ENCODE results near the gene ZNF805. TPM values are rescaled to one million over a fixed set of nuclear protein-coding genes. Genes with fewer than 3 reads are reported as not detected.

Gene ZNF805
- total and polyA plus RNA-seq, 2 experiments from 2014 or later: 4.8 to 20.2 TPM

DNA sequence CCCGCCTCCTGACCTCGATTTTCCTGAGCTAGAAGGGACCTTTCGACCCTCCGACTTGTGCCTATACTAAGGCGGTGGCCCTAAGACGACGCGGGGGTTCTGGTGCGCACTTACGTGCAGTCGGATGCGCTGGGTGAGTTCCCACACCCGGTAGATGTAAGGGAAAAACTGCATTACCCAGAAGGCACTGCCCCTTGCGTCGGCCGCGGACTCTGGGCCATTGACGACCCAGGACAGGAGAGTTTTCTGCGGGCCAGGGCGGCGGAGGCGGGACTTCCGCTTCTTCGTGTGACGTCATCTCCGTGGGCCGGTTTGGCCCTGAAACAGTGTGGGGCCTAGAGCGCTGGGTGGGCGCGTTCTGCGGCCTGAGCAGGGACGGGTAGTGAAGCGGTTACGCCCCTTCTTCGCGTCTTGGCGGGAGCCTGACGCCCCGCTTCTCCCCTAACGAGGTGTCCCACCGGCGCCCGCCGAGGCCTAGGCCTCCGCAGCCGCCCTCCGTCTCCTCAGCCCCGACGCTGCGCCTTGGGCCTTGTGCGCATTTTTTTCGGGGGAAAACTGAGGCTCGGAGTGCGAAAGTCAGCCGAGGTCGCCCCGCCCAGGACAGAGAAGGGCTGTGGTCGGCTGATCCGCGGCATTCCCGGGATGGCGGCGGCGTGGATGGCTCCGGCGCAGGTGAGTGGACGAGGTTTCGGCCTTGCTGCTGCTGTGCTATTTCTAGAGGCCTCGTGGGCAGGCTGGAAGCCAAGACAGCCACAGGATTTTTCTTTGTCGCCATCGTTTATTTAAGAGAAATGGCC is 39.9 kb downstream of the ZNF805 start, which contains the start of gene ZNF460:
TSS of gene ZNF460 (plus strand) at position 321 of the 797 bp plus-strand sequence. CDS start at position 643, 322 bp downstream.
- no peaks in the 10 kb centered on the region for H3K9me3 ChIP-seq (ENCODE audit: low read depth)
- H3K4me3 ChIP-seq: peak within 1 kb of the TSS; percentile 98
- TF ChIP-seq, protein P1, sequence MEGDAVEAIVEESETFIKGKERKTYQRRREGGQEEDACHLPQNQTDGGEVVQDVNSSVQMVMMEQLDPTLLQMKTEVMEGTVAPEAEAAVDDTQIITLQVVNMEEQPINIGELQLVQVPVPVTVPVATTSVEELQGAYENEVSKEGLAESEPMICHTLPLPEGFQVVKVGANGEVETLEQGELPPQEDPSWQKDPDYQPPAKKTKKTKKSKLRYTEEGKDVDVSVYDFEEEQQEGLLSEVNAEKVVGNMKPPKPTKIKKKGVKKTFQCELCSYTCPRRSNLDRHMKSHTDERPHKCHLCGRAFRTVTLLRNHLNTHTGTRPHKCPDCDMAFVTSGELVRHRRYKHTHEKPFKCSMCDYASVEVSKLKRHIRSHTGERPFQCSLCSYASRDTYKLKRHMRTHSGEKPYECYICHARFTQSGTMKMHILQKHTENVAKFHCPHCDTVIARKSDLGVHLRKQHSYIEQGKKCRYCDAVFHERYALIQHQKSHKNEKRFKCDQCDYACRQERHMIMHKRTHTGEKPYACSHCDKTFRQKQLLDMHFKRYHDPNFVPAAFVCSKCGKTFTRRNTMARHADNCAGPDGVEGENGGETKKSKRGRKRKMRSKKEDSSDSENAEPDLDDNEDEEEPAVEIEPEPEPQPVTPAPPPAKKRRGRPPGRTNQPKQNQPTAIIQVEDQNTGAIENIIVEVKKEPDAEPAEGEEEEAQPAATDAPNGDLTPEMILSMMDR (IDR thresholded peaks at IDR 0.05; ENCODE audit: low read depth, low read length): no peak
- DNase-seq (ENCODE audit: low read depth in 1 of 2, low spot score in 1 of 2): peak; percentile 98 to 99
- peak within 1 kb of the TSS; percentile 99 for H3K27ac ChIP-seq
- H3K4me1 ChIP-seq (ENCODE audit: low read depth): peaks cover 16% of the 10 kb centered on the region
- H3K27me3 ChIP-seq: no peaks in the 10 kb centered on the region
- H3K36me3 ChIP-seq: peaks cover 6% of the 10 kb centered on the region

- TF ChIP-seq, protein P1 (IDR thresholded peaks at IDR 0.05; ENCODE audit: low read depth, low read length): no peak
- peak in 1 of 2 donors; percentile 8 for DNase-seq (ENCODE audit: low read depth in 1 of 2, low spot score in 1 of 2)
- Histone ChIP-seq H3K9me3 (ENCODE audit: low read depth) (no peaks in the 10 kb centered on the region), H3K36me3 (peaks cover 11% of the 10 kb centered on the region), H3K4me1 (ENCODE audit: low read depth) (peaks cover 16% of the 10 kb centered on the region), H3K4me3 (peak overlapping the region; percentile 98), H3K27me3 (no peaks in the 10 kb centered on the region), H3K27ac (peak overlapping the region; percentile 99)
Observed at GRCh38 chr19:57280962-57281400, 40.5 kb downstream of the ZNF805 start.

DNA sequence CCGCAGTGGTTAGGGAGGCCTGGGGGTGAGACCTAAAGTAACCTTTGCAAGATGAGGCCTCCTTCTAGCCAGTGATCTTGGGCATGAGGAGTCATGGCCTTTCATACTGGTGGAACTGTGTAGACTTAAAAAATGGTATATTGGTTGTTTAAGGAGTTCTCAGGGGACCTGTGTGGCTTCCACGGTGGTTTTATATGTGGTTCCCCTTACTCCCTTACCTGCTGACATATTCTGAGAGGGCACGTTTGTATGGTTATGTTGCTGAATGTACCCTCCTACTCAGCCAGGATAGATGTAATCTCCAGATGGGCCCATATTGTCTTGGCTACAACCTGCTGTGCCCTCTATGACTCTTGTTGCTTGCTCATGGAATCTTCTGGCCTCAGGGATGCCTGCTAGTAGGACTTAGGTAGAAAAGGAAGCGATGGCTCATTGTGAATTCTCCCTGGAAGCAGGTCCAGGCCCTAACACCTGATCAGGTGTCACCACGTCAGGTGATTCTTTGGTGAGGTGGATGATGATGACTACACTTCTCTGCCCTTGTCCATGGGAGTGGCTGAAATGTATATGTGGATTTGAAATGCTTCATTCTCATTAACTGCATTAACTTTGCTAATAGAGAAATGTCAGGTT is 41.7 kb downstream of the ZNF805 start:
- peak overlapping the region; percentile 98 for H3K4me3 ChIP-seq
- H3K4me1 ChIP-seq (ENCODE audit: low read depth): peaks cover 16% of the 10 kb centered on the region
- H3K9me3 ChIP-seq (ENCODE audit: low read depth): no peaks in the 10 kb centered on the region
- H3K36me3 ChIP-seq: peaks cover 16% of the 10 kb centered on the region
- no peaks in the 10 kb centered on the region for H3K27me3 ChIP-seq
- no peak for DNase-seq (ENCODE audit: low read depth in 1 of 2, low spot score in 1 of 2)
- no peak overlapping the region for H3K27ac ChIP-seq
- TF ChIP-seq, protein P1 (IDR thresholded peaks at IDR 0.05; ENCODE audit: low read depth, low read length): no peak

- no peak for DNase-seq (ENCODE audit: low read depth in 1 of 2, low spot score in 1 of 2)
- TF ChIP-seq, protein P1 (IDR thresholded peaks at IDR 0.05; ENCODE audit: low read depth, low read length): no peak
- peaks cover 62% of the 10 kb centered on the region for H3K36me3 ChIP-seq
- H3K4me1 ChIP-seq (ENCODE audit: low read depth): no peaks in the 10 kb centered on the region
- no peaks in the 10 kb centered on the region for H3K27me3 ChIP-seq
- no peak overlapping the region for H3K4me3 ChIP-seq
- no peaks in the 10 kb centered on the region for H3K9me3 ChIP-seq (ENCODE audit: low read depth)
- H3K27ac ChIP-seq: no peak overlapping the region
Observed at GRCh38 chr19:57288373-57288772, 47.9 kb downstream of the ZNF805 start.

DNA sequence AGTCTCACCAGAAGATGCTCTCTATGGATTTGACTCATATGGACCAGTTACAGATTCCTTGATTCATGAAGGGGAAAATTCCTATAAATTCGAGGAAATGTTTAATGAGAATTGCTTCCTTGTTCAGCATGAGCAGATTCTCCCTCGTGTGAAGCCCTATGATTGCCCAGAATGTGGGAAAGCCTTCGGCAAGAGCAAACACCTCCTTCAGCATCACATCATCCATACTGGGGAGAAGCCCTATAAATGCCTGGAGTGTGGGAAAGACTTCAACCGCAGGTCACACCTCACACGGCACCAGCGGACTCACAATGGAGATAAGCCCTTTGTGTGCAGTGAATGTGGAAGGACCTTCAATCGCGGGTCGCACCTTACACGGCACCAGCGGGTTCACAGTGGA is 50.5 kb downstream of the ZNF805 start:
- no peaks in the 10 kb centered on the region for H3K4me1 ChIP-seq (ENCODE audit: low read depth)
- H3K27ac ChIP-seq: no peak overlapping the region
- no peaks in the 10 kb centered on the region for H3K27me3 ChIP-seq
- no peak overlapping the region for H3K4me3 ChIP-seq
- H3K9me3 ChIP-seq (ENCODE audit: low read depth): no peaks in the 10 kb centered on the region
- TF ChIP-seq, protein P1 (IDR thresholded peaks at IDR 0.05; ENCODE audit: low read depth, low read length): no peak
- no peak for DNase-seq (ENCODE audit: low read depth in 1 of 2, low spot score in 1 of 2)
- H3K36me3 ChIP-seq: peaks cover 65% of the 10 kb centered on the region
